IPS-NIHi11 (cell line): ENCODE measurements around the gene QRFPR.
A peak's percentile ranks its signal among the peaks of the same experiment; 100 is the strongest.
"Not testable (repeated sequence)": the region's sequence is repeated elsewhere in the genome, so short reads cannot be mapped to it uniquely, and the experiment has no call there.

Experiments
- DNase-seq: peaks from one replicate; pipeline ENCODE4 v3.0.0; 2012; ENCODE audit warnings: mixed read lengths, low spot score

QRFPR gene

DNA sequence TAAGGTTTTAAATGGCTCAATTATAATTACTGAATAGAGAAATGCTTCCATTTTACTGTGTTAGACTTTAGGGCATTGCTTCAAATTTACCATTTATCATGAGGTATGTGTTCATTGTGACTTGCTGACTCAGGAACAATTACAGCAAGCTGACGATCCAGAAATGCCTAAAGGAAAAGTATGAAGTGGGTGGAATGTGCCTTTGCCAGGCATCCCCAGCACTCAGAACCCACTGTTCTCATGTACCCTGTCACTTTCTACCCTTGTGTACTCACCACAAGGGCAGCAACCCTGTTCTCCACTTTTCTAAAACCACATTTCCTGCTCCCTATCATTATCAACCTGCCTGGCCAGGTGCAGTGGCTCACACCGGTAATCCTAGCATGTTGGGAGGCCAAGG, 41.5 kb downstream of the QRFPR start:
- DNase-seq = no peak

DNA sequence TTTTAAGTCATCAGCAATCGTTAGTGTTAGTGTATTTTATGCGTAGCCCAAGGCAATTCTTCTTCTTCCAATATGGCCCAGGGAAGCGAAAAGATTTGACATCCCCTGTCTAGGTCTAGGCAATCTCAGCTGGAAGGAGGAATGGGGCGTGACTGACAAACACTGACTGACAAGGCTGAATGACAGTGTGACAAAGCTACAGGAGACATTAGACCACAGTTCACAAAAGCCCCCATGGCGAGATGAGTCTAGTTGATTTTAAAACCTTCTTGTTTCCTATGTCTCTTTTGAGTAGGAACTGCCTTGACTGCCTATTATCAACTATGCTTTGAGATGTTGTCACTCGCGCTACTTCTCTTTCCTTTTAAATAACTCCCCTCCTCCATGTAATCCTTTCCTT, 42.3 kb downstream of the QRFPR start:
- no peak for DNase-seq

GRCh38 chr4:121336706-121337105, 44.1 kb downstream of the QRFPR start:
- no peak for DNase-seq

DNA sequence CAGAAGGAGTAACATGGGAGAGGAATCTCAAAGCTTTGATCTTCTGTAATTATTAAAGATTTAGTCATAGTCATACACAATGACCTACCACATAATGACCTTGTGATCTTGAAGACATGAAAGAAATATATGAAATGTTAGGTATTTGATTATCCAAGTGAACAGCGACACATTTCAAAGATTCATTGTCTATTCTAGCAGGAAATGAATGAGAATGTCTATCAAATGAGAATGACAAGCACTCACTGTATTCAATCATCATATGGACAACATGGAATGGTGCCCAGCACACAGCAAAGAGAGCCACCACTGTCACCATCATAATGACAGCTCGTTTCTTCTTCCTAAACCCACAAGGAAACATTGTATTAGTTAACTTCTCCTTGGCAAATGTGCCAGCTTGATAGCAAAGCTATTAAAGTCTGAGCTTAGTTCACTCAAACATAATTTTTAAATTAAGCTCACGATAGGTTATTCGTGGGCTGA, 50.6 kb downstream of the QRFPR start:
- no peak for DNase-seq

DNA sequence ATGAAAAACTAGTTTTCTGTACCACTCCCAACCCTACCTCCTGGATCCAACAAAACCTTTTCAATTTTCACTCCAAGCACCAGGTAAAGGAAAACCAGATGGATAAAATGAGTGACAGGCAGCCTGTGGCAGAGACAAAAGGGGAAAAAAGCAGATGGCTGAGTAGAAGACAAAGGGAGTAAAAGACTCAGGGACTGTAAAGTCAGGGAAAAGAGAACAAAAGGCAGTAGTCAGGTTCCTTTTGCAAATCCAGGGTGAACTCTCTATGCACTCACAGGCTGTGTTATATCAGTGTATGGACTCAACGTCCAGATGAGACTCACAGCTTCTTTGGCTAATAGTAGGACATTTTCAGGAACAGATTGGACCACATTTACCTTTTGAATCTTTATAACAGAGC, 54.2 kb downstream of the QRFPR start:
- peak; percentile 19 for DNase-seq

- DNase-seq = no peak
Measured at GRCh38 chr4:121324331-121324730, 56.5 kb downstream of the QRFPR start.

DNA sequence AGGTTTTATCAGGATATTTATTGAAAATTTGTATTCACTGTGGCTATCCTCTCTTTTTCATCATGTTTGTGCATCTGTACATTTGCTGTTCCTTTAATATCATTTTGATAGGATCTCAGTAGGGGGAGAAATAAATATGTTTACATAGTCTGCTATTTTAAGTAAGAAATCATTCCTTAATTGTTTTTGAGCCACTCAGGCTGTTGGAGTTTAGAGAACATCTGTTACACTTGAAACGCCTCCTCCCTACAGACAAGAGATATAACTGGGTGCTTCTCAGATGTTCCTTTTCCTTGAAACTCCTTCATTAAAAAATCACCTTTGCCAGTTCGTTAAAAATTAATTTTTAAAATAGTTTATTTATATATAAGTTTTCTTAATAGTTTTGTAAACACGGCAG, 59.4 kb downstream of the QRFPR start:
- no peak for DNase-seq

DNA sequence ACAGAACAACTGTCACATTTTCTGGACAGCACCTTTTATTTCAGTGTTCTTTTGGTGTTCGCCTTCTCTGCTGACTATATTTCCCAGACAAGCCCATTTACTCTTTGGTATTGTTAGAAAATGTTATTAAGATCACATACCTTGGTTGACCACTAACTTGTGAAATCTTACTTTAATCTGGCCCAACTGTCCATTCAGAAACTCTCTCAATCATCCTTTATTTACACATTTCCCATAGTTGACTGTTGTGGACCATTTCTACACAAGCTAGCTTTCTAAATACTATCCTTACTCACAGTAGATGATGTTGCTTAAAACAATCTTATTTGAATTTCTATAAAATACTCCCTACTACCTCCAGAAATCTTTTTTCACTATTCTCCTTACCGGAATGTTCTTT, 64.7 kb downstream of the QRFPR start:
- no peak for DNase-seq

DNA sequence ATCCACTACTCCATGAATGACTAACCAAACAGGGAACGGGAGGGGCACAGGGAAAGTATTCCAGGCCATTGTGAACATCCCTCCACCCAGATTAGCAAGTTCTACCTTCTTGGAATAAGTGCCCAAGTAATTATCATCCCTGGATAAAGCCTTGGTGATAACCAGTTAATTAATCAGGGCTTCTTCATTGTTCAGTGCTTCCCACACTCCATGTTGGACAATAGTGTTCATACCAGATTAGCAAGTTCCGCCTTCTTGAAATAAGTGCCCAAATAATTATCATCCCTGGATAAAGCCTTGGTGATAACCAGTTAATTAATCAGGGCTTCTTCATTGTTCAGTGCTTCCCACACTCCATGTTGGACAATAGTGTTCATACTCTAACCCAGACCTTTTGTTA, 67.4 kb downstream of the QRFPR start:
- not testable (repeated sequence) for DNase-seq

GRCh38 chr4:121308828-121309227, 72.0 kb downstream of the QRFPR start:
- DNase-seq = no peak

- no peak for DNase-seq
Measured at GRCh38 chr4:121308328-121308663, 72.5 kb downstream of the QRFPR start.

- DNase-seq = peak; percentile 65
Measured at GRCh38 chr4:121307445-121308327, 73.1 kb downstream of the QRFPR start.

DNA sequence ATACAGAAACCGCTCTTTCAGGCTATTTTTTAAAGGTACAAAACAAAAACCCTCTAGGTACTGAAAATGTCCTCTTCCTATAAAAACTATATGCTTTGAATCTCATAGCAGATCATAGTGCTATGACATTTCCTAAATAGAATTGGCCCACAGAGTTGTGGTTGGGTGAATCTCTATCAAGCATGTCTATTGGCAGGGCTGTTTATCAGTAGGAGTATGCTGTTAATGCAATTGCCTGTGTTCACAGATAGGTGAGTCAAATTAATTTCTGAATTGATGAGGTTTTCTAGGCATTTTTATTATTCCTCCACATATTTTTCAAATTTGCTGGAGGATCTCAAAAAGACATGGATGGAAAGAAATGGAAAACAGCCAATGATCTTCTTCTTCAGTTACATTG, 73.9 kb downstream of the QRFPR start:
- no peak for DNase-seq

DNA sequence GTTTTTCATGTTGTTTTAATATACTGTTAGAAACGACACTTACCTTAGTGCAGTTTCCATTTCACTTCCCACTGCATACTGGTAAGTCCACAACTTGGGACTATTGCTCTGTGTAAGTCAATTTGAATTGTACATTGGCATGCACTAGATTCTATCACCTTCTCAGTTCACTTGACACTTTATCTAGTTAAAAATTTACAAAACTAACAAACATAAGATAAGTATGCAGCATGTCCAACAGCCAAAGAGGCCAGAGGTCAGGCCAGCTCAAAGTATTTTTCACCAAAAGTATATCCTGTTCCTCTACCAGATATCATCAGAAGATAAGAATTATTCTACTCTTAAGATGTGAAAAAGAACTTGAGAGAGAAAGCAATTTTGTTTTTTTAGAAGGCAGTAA, 75.9 kb downstream of the QRFPR start:
- no peak for DNase-seq

DNA sequence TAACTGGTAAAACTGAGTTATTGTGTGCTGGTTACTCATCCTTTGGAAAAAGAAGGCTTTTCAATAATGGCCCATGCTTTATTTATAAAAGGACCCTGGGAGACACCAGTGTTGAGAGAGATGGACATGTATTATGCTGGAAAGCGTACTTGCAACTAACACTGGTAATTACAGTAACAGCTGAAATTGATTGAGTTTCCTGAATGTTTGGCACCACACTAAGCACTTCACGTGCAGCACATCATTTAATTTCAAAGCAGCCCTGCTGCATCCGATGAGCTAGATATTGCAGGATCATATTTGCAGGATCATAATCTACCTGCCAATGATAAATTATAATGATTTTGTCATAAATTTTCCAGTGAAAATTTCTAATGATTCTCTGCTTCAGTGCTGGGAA, 81.5 kb downstream of the QRFPR start:
- DNase-seq = no peak

DNA sequence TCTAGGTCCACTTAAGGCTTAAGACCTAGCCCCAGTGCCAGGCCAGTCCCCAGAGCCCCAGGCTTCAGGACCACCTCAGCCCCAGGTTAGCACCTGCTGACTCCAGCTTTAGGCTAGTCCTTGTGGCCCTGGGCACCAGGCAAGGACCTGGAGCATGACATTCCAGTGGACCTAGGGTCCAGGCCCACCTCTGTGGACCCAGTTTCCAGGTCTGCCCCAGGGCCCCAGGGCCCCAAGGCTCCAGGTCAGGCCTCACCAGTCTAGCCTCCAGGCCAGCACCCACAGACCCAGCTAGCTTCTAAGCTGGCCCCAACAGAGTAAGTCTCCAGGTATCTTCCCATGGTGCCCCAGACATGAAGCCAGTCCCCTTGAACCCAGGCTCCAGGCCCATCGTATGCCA, 97.5 kb downstream of the QRFPR start:
- DNase-seq = no peak

DNA sequence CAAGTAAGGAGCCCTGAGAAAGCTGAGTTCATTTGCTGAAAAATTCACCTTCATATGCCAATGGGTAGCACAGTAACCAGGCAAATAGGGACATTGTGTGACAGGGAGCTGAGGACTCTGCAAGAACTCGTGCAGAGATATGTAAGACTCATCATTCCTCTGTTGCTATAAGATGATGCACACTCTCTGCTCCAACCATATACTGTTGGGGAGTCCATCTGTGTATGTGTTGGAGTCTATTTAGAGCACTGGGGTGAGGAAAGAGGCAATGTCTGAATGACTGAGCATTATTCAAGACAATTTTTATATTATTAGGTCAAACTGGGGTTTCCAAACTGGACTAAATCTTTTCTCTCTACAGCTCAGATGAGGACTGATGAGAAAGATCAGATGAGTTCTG, 100.4 kb downstream of the QRFPR start:
- DNase-seq = no peak

GRCh38 chr4:121278811-121279368, 101.9 kb downstream of the QRFPR start:
- no peak for DNase-seq
